ENCODE measurements around the gene THAP8. TPM values are rescaled to one million over a fixed set of nuclear protein-coding genes. Genes with fewer than 3 reads are reported as not detected.
A peak's percentile ranks its signal among the peaks of the same experiment; 100 is the strongest.

Gene THAP8
- polyA plus RNA-seq, 3 donors, result 2.4 to 6.0 (median 3.1) TPM

DNA sequence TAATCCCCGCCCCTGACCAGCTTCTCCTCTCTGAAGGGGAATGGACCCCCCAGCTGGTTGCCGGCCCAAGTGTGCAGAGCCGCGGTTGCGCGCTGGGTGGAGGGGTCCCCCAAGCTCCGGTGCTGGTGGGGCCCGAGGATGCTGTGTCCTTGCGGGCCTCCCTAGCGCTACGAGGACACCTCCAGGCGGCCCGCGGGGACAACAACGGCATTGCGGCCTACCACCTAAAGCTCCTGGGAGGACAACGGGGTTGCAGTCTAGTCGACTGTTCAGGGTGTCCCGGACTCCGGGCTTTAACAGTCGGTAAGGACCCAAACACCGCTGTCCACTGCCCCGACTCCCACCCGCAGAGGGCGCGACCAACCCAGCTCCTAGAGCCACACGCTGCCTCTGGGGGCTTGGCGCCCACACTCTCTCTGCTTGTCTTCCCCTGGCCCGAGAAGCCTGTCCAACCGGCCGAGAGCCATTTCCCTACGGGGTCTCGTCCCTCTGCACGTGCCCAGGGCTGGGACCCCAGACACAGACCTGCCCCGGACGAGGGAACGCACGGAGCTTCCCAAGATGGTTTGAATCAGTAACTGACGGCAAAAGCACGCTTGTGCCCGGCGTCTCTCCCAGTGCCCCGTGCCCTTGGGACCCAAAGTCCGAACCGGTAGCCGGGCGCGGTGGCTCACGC lies 60.0 kb downstream of the THAP8 start:
- intact Hi-C loops (cut with micrococcal nuclease), result no loop called here
- Histone ChIP-seq H3K79me2 (ENCODE audit: insufficient read depth, low read length) (peaks cover 31% of the 10 kb centered on the region), H4K20me1 (ENCODE audit: insufficient read depth, low read length) (peaks cover 22% of the 10 kb centered on the region), H3K27me3 (ENCODE audit: control insufficient read depth in 2 of 2, insufficient read depth in 2 of 2, low read length in 2 of 2) (no peaks in the 10 kb centered on the region), H3K4me1 (ENCODE audit: control insufficient read depth in 1 of 2, insufficient read depth in 2 of 2, low read length in 2 of 2) (peaks cover 27 to 28% of the 10 kb centered on the region in 2 donors), H3K27ac (ENCODE audit: low read depth in 1 of 2, low read length in 2 of 2) (peak overlapping the region in 1 of 2 donors; percentile 76), H3K4me2 (replicated peaks; ENCODE audit: extremely low read depth, low read length, poor library complexity, severe bottlenecking) (peak overlapping the region; percentile 91), H3K9ac (ENCODE audit: insufficient read depth, low read length, poor library complexity, severe bottlenecking) (peak overlapping the region; percentile 24), H3K4me3 (replicated peaks in 1 of 3; ENCODE audit: low read depth in 2 of 3, low read length in 3 of 3) (peak overlapping the region in 2 of 3 experiments; percentile 73 to 85), H3K9me3 (replicated peaks in 1 of 2; ENCODE audit: control insufficient read depth in 1 of 2, insufficient read depth in 1 of 2, low read length in 2 of 2) (no peaks in the 10 kb centered on the region), H3K36me3 (replicated peaks in 1 of 2; ENCODE audit: control insufficient read depth in 1 of 2, insufficient read depth in 2 of 2, low read length in 2 of 2) (peaks cover 7 to 14% of the 10 kb centered on the region in 2 donors), H2AFZ (ENCODE audit: insufficient read depth, low read depth, low read length, poor library complexity, severe bottlenecking) (peak overlapping the region; percentile 94)
- DNase-seq, result no peak
- Mint-ChIP-seq H3K9me3 (peaks cover 0 to 4% (median 3%) of the 10 kb centered on the region in 7 donors), H3K4me3 (peak overlapping the region; percentile 68 to 81), H3K27ac (peak overlapping the region in 3 of 7 donors; percentile 54 to 89 (median 68)), H3K36me3 (peaks cover 6 to 9% of the 10 kb centered on the region in 2 donors), H3K4me1 (peaks cover 33% of the 10 kb centered on the region), H3K27me3 (ENCODE audit: low read depth in 3 of 3) (peaks cover 2 to 4% (median 3%) of the 10 kb centered on the region in 3 donors)
- TF ChIP-seq, protein P1, sequence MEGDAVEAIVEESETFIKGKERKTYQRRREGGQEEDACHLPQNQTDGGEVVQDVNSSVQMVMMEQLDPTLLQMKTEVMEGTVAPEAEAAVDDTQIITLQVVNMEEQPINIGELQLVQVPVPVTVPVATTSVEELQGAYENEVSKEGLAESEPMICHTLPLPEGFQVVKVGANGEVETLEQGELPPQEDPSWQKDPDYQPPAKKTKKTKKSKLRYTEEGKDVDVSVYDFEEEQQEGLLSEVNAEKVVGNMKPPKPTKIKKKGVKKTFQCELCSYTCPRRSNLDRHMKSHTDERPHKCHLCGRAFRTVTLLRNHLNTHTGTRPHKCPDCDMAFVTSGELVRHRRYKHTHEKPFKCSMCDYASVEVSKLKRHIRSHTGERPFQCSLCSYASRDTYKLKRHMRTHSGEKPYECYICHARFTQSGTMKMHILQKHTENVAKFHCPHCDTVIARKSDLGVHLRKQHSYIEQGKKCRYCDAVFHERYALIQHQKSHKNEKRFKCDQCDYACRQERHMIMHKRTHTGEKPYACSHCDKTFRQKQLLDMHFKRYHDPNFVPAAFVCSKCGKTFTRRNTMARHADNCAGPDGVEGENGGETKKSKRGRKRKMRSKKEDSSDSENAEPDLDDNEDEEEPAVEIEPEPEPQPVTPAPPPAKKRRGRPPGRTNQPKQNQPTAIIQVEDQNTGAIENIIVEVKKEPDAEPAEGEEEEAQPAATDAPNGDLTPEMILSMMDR (IDR thresholded peaks at IDR 0.05), result no peak
- WGBS (ENCODE audit: insufficient coverage), result 39% methylated on average over 45 of the region's 49 CpGs

DNA sequence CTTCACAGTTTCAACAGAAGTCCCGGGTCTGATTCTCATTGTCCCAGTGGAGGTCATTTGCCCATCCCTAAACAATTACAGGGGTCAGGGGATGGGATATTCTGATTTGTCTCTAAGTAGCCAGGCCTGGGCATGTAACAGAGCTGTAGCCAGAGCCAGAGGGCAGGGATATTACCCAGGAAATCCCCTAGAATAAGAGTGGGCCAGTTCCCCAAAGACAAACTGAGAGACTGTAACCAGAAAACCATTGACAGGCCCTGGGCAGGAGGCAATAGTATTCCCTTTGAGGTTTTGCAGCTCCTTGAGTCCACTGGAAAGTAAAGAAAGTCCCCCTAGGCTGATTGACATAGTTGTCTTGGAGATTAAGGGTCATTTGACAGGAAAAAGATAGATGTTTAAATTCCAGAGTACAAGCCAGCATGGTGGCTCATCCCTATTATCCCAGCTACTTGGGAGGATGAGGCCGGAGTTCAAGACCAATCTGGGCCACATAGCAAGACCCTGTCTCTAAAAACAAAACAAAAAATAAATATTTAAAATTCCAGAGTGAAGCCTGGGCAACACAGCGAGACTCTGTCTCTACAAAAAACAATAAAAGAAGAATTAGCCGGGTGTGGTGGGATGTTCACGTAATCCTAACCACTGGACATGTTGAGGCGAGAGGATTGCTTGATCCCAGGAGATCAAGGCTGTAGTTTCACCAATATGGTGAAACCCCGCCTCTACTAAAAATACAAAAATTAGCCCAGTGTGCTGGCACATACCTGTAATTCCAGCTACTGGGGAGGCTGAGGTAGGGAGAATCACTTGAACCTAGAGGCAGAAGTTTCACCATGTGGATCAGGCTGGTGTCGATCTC lies 60.9 kb downstream of the THAP8 start:
- Mint-ChIP-seq H3K4me1 (peaks cover 33% of the 10 kb centered on the region), H3K27me3 (ENCODE audit: low read depth in 3 of 3) (peaks cover 2 to 13% (median 10%) of the 10 kb centered on the region in 3 donors), H3K27ac (peak overlapping the region in 2 of 7 donors; percentile 35 to 57), H3K9me3 (peaks cover 3 to 10% (median 7%) of the 10 kb centered on the region in 7 donors), H3K36me3 (peaks cover 6 to 7% of the 10 kb centered on the region in 2 donors), H3K4me3 (no peak overlapping the region)
- no peak for DNase-seq
- H3K4me3 ChIP-seq (replicated peaks in 1 of 3; ENCODE audit: low read depth in 2 of 3, low read length in 3 of 3), result no peak overlapping the region
- H4K20me1 ChIP-seq (ENCODE audit: insufficient read depth, low read length), result peaks cover 20% of the 10 kb centered on the region
- no peak overlapping the region for H3K4me2 ChIP-seq (replicated peaks; ENCODE audit: extremely low read depth, low read length, poor library complexity, severe bottlenecking)
- H3K36me3 ChIP-seq (replicated peaks in 1 of 2; ENCODE audit: control insufficient read depth in 1 of 2, insufficient read depth in 2 of 2, low read length in 2 of 2), result peaks cover 0 to 5% of the 10 kb centered on the region in 2 donors
- peaks cover 0 to 3% of the 10 kb centered on the region in 2 donors for H3K27me3 ChIP-seq (ENCODE audit: control insufficient read depth in 2 of 2, insufficient read depth in 2 of 2, low read length in 2 of 2)
- TF ChIP-seq, protein P1 (IDR thresholded peaks at IDR 0.05), result no peak
- WGBS (ENCODE audit: insufficient coverage), result 100% methylated on average over 1 of the region's 8 CpGs
- no peak overlapping the region for H3K9ac ChIP-seq (ENCODE audit: insufficient read depth, low read length, poor library complexity, severe bottlenecking)
- no peak overlapping the region for H2AFZ ChIP-seq (ENCODE audit: insufficient read depth, low read depth, low read length, poor library complexity, severe bottlenecking)
- no peaks in the 10 kb centered on the region for H3K9me3 ChIP-seq (replicated peaks in 1 of 2; ENCODE audit: control insufficient read depth in 1 of 2, insufficient read depth in 1 of 2, low read length in 2 of 2)
- peaks cover 27 to 28% of the 10 kb centered on the region in 2 donors for H3K4me1 ChIP-seq (ENCODE audit: control insufficient read depth in 1 of 2, insufficient read depth in 2 of 2, low read length in 2 of 2)
- H3K79me2 ChIP-seq (ENCODE audit: insufficient read depth, low read length), result peaks cover 23% of the 10 kb centered on the region
- no peak overlapping the region for H3K27ac ChIP-seq (ENCODE audit: low read depth in 1 of 2, low read length in 2 of 2)
- intact Hi-C loops (cut with micrococcal nuclease), result no loop called here

All from CD14-positive monocyte (primary cell).